Measurements from ENCODE around the gene PJVK.
A peak's percentile ranks its signal among the peaks of the same experiment; 100 is the strongest.

The PJVK gene

DNA sequence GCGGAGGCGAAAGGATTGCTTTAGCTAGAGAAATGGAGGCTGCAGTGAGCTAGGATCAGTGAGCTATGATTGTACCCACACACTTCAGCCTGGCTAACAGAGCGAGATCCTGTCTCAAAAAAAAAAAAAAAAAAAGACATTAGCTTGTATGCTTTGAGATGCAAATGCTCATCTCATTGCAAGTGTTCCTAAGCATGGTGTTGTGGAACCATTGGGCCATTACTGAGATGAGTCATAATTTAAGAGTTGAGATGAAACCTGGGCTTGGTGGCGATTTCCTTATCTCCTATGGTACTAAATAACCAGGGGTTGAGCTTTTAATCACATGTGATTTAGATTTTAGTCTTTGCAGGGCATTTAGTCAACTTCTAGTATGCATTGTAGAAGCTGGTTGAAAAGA is 31.3 kb downstream of the PJVK start:
- peak; percentile 48 for DNase-seq (ENCODE audit: low spot score)

DNA sequence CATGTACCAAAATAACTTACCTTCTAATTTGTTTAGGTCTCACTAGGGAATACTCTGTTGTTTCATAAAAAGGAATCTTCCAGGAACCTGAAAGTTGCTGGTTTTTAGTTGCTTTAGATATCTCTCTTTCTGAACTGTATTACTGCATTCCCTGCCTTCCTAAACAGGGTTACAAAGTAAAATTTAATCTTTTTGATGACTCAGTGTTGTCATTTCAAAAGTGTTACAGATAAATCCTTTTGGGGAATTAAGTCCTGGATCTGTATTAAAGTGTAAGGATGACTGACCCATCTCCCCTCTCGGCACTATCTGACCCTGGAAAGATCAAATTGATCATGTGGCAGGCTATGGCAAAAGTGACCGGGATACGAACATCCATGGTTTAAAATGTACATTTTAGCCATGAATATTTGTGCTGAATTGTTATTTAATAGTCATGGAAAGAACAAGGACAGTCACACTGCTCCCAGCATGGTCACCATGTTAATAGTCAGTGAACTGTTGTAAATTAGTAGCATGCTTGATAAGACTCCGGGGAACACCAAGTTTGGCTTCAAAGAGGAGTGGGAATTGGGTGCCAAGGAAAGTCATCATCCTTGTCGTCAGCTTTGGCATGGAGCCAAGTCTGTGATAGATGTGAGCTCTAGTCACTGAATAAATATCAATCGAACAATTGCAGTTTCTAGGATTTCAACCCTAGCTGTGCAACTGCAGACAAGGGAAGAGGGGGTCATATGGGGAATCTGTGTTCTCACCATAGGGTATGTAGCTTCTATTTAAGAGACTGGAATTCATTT is 33.3 kb downstream of the PJVK start:
- no peak for DNase-seq (ENCODE audit: low spot score)

DNA sequence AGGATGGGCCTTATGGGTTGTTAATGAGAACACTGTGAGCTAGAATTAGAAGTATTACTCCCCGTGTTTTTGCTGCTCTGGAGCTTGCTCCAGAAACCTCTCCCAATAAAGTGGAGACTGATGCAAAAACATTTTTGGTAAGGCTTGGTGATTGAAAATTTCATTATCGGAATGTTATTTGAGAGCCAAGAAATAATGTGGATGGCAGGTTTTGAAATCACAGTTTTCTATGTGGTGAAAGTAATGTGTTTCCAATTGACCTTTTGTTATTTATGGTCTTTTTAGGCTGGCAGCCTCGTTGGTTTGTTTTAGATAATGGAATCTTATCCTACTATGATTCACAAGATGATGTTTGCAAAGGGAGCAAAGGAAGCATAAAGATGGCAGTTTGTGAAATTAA is 34.2 kb downstream of the PJVK start:
- DNase-seq (ENCODE audit: low spot score): no peak

DNA sequence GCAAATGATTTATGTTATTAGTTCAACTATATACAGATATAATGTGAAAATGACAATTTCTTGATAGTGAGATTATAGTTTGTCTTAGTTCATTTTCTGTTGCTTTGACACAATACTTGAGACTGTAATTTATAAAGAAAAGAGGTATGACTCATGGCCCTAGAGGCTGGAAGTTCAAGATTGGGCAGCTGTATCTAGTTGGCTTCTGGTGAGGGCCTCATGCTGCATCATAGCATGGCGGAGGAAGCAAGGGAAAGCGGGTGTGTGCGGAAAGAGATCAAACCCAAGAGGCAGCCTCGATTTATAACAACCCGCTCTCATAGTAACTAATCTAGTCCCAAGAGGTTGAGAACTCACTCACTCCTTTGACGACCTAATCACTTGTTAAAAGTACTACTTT is 40.4 kb downstream of the PJVK start:
- DNase-seq (ENCODE audit: low spot score): no peak

DNA sequence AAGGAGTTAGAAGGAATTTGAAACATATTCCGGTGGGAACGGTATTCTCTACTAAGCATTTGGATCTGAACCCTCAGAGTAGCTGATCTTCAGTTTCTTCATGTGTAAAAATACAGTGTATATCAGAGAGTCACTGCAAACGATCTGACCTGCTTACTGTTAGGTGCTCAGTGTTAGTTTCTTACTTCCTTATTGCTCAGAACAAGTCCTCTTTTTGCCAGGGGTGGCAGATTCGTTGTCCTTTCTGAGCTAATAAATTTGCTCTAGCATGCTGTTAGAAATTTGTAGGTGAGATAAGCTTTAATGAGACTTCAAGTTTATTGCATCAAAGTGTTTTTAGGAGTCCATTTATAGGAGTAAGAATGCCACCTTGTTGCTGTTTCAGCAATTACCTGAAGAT is 44.9 kb downstream of the PJVK start:
- DNase-seq (ENCODE audit: low spot score): no peak

DNA sequence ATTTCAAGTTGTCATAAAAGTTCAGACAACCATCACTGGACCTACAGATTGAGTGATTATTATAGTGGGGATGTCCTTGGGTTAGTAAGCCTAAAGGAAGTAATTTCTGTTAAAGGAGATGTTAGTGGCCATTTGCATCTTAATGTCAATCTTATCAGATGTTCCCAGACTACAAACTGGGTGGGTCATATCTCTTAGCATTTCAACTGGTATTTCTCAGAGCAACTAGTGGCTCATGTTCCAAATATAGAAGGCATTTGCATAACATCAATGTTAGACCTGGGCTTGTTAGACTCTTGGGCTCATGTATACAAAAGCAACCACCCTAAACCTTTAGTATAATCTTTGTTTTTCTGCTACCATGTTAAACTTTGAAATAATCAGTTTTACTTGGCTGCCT is 47.0 kb downstream of the PJVK start:
- DNase-seq (ENCODE audit: low spot score): no peak

DNA sequence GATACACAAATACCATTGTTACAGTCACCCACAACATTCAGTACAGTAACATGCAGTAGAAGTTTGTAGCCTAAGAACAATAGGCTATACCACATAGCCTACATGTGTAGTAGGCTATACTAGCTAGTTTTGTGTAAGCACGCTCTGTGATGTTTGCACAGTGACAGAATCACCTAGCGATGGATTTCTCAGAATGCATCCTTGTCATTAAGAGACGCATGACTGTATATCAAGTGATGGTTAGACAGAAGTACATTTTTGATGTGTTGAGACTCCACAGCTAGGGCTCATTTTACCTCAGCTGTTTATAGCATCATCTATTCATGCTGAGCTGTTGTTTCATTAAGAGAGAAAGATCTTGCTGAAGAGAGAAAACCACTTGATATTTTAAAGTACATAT is 48.5 kb downstream of the PJVK start:
- DNase-seq (ENCODE audit: low spot score): no peak

DNA sequence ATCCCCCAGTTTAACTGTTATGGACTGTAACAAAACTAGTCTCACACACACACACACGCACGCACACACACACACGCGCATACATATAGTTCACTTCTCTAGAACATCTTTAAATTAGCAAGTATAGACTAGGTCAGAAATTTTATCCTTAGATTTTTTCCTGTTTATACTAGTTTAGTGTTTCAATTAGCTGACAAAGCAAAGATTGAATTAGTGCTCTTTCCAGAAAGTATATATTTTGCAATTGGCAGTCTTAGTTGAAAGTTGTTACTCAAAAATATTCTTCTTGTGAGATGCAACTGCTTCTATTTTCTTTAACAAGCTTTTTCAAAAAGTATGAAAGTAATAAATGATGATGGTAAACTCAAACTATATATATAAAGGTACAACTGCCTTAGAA is 51.6 kb downstream of the PJVK start:
- no peak for DNase-seq (ENCODE audit: low spot score)

DNA sequence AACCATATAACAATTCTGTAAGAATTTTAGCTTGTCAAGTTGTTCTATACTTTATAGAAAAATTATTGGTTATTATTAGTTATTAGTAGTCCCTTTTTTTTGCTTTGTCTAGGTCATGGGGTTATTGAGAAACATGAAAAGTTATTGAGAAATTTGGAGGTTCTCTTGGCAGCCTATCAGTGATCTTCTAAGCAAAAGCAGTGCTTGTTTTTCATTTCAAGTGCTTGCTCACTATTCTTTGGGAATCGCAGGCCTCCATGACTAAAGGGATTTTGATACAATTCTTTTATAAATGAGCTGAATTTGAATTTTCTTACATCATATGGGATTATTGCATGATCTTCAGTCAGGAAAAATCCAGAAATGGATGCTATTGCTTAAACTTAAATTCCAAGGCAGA is 54.9 kb downstream of the PJVK start:
- DNase-seq (ENCODE audit: low spot score): no peak

DNA sequence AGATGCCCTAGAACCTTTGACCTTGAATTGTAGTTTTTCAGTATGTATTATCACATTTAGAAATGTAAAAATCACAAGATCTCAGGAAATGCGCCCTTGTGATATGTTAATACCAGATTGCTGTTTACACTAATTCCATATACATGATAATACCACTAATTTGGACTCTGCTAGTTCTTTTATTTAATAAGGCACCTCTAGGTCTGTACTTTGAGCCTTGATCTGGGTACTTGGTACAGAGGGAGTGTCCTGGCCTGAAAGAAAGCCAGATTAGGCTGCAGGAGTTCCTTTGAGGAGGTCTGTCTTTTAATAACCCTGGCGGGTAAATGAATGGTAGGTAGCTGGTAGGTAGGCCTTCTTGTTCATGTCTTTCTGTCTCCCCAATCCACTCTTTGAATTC is 55.3 kb downstream of the PJVK start:
- no peak for DNase-seq (ENCODE audit: low spot score)

DNA sequence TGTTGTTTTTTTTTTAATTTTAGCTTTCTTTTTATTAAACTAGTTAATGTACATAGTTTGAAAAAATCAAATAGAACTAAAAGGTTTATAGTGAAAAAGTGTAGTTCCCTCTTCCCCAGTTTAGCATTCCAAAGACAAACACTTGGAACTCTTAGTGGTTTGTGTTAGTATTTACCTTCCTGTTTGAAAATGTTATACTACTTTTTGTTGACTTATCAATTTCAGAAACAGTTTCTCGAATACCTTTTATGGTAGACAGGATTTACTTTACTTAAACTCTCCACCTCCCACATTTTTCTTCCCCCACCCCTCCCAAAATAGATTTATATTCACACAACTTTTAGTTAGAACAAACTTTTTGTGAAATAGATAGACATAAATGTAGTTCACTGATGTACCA is 55.8 kb downstream of the PJVK start:
- DNase-seq (ENCODE audit: low spot score): no peak

DNA sequence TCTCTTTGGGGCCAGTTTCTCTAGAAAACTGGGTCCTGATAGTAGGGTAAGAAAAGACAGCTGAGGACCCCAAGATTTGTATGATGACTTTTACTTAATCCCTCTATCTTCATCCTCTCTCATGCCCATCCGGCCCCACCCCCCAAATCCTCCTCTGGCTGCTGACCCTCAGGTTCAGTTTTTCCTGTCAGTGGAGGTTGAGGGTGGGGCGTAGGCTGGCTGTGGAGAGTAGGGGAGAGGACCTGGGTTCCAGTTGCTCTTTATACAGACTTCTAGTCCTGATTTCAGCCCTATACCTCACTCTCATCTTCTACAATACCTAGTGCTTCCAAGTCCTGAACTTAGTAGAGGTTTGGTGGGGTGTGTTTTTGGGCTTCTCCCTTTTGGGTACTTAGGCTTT is 57.5 kb downstream of the PJVK start:
- DNase-seq (ENCODE audit: low spot score): no peak

DNA sequence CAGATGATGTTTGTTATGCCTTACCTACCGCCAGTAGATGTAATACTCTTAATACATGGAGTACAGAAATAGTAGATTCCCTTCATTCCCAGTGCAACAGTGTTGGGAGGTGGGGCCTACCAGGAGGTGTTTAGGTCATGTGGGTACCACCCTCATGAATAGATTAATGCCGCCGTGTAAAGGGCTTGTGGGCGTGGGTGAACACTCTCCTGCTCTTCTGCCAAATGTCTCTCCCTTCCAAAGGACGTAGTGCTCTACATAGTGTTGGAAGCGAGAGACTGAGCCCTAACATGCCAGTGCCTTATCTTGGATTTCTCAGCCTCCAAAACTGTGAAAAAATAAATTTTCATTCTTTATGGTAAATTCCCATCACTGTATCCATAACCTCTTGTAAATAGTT is 59.2 kb downstream of the PJVK start:
- DNase-seq (ENCODE audit: low spot score): no peak
